ENCODE results near the gene CDS1.
"Not testable (repeated sequence)": the region's sequence is repeated elsewhere in the genome, so short reads cannot be mapped to it uniquely, and the experiment has no call there.

The CDS1 gene

DNA sequence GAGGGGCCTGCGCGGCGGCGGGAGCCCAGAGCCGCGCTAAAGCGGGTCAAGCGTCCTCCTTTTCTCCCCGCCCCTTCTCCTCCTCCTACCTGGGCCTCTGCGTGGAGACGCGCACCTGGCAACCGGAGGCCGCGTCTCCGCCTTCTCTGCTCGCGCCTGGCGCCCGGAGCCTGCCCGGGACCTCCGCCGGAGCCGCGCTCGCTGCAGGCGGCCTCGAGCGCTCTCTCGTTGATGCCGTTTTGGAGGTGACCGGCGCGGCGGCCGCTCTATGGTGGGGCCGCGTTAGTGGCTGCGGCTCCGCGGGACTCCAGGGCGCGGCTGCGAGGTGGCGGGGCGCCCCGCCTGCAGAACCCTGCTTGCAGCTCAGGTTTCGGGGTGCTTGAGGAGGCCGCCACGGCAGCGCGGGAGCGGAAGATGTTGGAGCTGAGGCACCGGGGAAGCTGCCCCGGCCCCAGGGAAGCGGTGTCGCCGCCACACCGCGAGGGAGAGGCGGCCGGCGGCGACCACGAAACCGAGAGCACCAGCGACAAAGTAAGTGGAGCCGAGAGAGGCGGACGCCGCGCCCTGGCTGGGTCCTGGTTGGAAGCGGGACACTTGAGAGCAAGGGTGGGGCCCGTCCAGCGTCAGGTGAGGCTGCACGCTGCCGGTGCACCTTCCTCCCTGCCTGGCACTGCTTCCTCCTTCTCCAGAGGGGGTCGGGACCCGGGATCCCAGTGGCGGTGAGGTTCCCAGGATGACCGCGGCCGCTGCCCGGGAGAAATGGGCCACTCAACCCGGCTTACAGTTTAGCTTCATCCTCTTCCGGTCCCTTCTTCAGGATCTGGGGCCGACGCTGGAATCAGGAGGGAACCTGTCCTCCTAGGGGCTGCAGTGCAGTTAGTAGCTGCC lies at the start of gene CDS1:
CDS1 (plus strand) TSS at position 140 of the 888 bp plus-strand sequence; CDS start at position 415, 275 bp downstream.
- no peak for FAIRE-seq
- no peak for DNase-seq (ENCODE audit: insufficient read length, low spot score)

DNA sequence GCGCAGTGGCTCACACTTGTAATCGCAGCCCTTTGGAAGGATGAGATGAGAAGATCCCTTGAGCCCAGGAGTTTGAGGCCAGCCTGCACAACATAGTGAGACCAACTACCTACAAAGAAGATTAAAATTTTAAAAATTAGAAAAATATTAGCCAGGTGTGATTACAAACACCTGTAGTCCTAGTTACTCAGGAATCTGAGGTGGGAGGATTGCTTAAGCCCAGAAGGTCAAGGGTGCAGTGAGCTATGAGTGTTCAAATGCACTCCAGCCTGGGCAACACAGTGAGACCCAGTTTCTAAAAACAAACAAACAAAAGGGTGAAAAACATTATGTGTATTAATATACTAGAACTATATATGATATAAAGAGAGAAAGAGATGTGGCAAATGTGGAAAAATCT lies 47.0 kb upstream of the CDS1 start:
- FAIRE-seq (no peak), DNase-seq (ENCODE audit: insufficient read length, low spot score) (no peak)

DNA sequence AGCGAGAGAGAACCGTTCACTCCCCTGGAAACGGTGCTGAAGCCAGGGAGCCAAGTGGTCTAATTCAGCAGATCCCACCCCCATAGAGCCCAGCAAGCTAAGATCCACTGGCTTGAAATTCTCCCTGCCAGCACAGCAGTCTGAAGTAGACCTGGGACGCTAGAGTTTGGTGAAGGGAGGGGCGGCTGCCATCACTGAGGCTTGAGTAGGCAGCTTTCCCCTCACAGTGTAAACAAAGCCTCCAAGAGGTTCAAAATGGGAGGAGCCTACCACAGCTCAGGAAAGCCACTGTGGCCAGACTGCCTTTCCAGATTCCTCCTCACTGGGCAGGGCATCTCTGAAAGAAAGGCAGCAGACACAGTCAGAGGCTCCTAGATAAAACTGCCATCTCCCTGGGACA lies 37.8 kb upstream of the CDS1 start:
- DNase-seq (ENCODE audit: insufficient read length, low spot score) = no peak
- FAIRE-seq = no peak

DNA sequence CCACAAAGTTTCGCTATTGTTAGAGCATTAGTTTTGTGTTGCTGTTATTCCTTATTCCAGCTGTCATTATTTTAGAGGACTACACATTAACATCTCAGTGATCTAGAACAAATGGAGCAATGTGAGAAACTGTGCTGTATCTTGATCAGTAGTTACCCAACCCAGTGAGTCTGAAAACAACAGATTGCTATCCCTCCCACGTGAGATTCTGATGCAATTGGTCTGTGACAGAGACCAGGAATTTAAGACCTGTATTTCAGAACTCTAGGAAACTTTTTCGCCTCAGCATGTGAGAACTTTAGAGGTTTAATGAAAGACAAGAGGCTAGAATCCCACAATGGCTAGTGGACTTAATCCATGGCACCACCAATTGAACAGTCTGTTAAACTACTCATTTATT lies 35.7 kb upstream of the CDS1 start:
- FAIRE-seq = no peak
- DNase-seq (ENCODE audit: insufficient read length, low spot score) = no peak

DNA sequence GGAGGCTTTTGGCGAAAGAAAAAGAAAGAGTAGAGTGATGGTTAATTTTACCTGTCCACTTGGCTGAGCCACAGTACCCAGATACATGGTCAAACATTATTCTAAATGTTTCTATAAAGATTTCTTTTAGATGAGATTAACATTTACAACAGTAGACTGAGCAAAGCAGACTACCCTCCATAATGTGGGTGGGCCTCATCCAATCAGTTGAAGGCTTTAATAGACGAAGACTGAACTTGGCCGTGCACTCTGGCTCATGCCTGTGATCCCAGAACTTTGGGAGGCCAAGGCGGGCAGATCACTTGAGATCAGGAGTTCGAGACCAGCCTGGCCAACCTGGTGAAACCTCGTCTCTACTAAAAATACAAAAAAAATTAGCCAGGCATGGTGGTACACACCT lies 33.7 kb upstream of the CDS1 start:
- not testable (repeated sequence) for FAIRE-seq

DNA sequence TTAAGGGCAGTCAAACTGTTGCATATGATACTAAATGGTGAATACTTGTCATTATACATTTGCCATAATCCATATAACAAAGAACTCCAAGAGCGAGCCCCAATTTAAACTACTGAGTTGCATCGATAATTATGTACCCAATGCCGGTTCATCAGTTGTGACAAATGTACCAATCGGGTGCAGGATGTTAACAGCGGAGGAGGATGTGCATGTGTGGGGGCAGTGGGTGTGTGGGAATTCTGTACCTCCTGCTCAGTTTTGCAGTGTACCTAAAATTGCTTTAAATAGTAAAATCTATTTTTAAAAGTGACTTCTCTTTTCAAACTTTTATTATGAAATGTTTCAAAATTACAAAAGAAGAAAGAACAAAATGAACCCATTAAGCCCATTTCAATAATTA lies 20.8 kb upstream of the CDS1 start:
- FAIRE-seq (no peak), DNase-seq (ENCODE audit: insufficient read length, low spot score) (no peak)

More for the DNA sequence above, 33.7 kb upstream of the CDS1 start:
- DNase-seq (ENCODE audit: insufficient read length, low spot score) = not testable (repeated sequence)

DNA sequence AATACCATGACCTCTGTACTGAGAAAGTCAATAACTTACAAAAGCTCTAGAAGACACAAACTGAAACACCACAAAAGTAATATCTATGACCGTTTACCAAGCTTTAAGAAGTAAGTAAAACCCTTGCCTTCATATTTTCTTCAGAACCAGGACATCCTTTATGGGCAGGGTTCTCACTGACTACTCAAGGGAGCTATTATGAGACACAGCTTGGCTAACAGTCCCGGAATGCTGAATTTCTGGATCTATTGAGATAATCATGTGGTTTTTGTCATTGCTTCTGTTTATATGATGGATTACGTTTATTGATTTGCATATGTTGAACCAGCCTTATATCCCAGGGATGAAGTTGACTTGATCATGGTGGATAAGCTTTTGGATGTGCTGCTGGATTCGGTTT lies 19.9 kb upstream of the CDS1 start:
- FAIRE-seq (no peak), DNase-seq (ENCODE audit: insufficient read length, low spot score) (no peak)

DNA sequence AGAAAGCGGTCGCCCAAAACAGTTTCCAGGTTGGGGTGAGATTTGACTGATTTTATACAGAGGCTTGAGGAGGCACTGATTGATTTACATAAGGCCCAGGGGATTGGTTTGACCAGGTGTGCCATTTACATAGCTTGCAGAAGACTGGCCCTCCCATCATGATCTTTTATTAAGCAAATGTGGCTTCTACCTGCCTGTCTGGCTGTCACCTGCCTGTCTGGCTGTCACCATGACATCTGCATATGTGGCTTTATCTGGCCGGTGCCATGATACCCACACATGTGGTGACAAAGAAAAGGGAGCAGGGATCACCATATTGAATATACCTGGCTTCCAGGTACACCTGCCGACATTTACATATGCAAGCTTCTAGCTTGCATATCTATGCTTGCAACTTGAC lies 17.0 kb upstream of the CDS1 start:
- no peak for FAIRE-seq
- no peak for DNase-seq (ENCODE audit: insufficient read length, low spot score)

DNA sequence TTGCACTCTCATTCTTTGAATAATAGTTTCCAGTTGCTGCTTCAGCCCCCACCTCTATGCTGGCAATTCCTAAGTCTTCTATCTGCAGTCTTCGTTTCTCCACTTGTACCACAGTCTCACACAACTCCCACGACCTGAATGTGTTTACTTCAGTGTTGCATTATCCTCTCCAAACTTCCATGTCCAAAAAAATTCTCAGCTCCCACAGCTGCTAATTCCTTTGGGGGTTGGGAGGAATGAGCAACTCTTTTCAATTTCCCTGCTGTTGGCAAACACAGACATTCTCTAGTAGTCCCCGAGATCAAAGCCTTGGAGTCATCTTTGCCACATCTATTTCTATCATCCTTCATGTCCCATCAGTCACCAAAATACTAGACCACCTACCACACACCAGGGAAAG lies 14.4 kb upstream of the CDS1 start:
- no peak for FAIRE-seq
- DNase-seq (ENCODE audit: insufficient read length, low spot score) = no peak

DNA sequence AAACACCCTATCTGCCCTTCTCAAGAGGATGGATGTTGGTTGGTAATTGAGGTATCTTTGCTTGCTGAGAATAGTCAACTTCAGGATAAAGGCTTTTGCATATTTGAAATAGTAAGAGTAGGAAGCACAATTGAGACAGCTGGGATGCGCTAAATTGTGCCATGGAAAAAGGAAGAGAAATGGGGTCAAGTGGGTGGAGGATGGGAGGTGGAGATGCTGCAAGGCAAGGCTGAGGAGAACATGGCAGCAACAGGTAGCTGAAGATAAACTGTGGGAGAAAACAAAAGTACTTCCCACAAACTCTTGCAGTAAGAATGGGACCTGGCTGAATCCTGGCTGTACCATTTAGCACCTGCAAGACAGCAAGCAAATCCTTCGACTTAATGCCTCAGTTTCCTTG lies 13.9 kb upstream of the CDS1 start:
- DNase-seq (ENCODE audit: insufficient read length, low spot score) (no peak), FAIRE-seq (no peak)

DNA sequence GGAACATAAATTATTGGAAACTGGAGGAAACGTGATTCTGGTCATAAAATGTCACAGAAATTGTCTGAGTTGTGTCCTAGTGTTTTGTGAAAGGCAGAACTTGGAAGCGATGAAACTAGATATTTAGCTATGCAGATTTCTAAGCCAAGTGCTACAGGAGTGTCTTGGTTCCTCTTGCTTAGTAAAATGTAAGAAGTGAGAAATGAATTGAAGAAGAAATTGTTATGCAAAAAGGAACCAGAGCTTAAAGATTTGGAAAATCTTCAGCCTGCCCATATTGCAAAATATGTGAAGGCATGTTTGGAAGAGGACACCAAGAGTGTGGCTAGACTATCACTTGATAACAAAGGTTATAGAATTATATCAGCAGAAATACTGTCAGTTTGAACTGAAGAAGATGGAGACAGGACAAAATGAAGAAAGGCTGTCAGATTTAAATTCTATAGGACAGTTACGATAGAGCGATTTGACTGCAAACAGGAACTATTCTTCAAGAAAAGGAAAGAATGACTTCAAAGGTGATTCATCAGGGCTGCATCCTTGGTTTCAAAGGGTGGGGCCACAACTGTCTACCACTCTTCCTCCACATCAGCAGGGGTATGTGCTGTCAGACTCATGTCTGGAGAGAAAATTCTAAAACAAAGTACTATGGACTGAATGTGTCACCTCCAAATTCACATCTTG lies 9.4 kb upstream of the CDS1 start:
- DNase-seq (ENCODE audit: insufficient read length, low spot score) (no peak), FAIRE-seq (no peak)

DNA sequence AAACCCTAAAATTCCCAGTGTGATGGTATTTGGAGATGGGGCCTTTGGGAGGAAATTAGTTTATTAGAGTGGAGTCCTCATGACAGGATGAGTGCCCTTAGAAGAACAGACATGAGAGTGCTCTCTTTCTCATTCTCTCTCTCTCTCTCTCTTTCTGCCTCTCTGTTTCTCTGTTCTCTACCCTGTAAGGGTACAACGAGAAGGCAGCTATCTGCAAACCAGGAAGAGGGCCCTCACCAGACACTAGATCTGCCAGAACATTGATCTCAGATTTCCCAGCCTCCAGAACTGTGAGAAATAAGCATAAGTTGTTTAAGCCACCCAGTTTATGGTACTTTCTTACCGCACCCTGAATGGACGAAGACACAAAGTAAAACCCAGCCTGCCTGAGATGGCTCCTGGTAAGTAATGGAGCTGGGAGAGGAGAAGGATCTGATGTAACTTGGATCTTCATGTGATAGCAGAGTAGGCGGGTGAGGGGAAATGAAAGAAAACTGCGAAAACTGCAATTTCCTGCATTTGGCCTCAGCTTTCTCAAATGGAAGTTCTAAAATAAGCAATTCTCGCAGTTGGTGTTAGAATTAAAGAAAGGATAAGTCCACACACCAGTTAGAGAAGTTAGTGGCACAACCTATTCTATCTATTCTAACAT lies 8.7 kb upstream of the CDS1 start:
- DNase-seq (ENCODE audit: insufficient read length, low spot score) (no peak), FAIRE-seq (no peak)

DNA sequence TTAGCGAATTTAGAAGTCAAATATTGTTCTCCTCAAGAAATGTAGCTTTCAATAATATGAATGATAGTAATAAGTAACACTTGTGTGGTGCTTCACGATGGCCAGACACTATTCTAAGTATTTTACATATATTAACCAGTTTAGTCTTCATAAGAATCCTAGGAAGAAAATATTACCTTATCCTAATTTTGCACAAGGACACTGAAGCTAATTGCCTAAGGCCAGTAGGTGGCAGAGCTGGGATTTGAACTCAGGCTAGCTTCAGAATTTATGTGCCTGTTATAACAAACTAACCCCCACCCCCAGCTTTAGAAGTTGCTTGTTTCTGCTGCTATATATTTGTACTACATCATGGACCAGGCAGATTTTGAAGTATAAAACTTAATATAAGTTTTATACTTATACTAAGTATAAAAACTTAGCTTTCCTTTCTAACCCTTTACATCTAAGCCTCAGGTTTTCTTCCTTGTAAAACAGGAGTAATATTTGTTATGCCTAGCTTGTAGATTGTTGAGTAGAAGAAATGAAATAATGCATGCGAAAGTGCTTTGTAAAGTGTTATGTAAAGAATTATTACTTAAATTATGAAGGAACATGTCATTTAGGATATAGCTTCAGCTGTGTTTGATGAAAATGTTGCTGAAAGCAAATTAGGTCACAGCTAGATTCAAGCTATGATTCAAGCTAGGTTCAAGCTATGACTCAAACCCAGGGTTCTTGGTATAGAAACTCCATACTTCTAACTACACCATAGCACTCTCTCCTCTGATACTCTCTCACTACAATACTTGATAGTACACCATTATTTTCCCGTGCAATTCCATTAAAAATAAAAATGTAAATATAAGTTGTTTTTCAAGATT lies 4.2 kb upstream of the CDS1 start:
- FAIRE-seq = no peak
- no peak for DNase-seq (ENCODE audit: insufficient read length, low spot score)

DNA sequence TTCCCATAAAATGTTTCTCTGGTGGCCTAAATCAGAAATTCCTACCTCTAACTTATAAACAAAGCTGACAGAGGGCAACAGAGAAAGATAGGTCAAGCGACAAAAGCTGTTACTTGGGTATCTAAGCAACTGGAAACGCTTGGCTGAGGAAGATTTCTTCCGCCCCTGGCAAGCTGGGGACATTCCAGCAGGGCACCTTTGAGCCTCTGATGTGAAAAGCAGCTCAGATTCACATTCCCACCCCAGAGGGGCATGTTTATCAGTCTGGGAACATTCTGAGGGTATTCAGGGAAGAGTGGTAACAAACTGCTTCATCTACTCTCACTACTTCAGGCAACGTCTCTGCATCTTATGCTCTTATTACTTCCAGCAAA lies 3.5 kb upstream of the CDS1 start:
- DNase-seq (ENCODE audit: insufficient read length, low spot score) (no peak), FAIRE-seq (no peak)

DNA sequence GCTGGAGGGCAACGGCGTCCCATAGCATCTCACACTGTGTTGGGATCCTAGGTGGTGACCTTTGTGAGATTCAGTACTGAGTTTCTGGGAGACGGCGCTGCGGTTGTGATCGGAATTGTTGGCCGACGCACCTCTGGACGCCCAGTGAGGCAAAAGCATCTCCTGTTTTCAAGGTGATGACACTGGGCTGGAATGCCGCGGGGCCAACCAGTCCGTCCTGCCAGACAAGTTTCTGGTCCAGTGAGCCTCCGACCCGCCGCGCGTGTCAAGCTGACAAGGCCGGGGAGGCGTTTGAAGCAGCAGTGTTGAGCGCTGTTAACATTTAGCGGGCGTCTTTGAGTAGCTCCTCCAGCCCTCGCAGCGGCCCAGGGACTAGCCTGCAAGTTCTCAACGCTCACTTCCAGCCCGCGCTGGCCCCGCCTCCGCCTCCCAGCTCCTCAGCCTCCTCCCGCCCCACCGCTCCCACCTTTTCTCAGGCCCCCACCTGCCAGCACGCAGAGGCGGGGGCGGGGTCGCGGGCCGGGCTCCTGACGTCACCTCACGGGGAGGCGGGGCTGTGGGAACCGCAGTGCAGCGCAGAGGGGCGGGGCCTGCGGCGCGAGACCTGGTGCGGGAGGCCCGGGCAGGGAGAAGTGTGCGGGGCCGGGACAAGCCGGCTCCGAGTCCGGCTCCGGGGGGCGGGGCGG lies 482 bp upstream of the CDS1 start:
- DNase-seq (ENCODE audit: insufficient read length, low spot score) (peak; percentile 59), FAIRE-seq (no peak)

DNA sequence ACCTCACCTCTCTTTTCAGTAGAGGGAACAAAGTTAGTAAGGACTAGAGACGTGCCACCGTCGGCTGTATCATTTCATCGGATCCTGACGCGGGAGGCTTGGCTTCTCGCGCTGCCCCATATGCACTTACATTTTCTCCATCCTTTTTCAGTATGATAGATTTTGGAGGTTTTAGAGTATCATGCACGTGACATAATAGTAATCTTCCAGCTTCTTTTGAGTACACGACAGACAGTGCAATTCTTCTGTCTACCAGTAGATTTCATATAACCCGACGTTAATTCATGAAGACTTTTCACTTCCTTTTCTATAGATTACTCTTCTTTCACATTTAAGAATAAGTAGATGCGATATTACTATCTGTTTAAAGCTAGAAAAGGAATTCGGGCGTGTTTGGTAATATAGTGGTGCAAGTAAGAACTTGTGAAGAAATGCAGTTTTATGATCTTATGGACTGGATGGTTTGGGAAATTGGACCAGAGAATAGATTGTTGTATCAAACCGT lies 1.0 kb downstream of the CDS1 start:
- FAIRE-seq (no peak), DNase-seq (ENCODE audit: insufficient read length, low spot score) (peak; percentile 8)

DNA sequence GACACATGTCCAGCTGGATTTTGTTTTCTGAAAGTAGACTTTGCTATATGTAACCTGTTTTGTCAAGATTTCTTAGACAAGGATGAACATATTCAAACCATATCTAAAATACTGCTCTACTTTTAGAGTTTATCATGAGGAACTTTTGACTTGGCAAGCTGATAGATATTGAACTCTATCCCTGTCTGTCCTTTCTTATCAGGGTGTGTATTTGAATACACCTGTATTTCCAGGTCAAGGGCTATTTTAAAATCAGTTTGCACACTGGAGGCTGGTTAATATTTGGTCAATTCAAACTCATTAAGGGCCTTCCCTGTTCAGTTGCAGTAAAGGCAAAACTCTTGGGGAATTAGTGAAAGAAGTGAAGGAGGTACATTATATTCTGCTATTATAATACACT lies 2.3 kb downstream of the CDS1 start:
- FAIRE-seq (no peak), DNase-seq (ENCODE audit: insufficient read length, low spot score) (no peak)

DNA sequence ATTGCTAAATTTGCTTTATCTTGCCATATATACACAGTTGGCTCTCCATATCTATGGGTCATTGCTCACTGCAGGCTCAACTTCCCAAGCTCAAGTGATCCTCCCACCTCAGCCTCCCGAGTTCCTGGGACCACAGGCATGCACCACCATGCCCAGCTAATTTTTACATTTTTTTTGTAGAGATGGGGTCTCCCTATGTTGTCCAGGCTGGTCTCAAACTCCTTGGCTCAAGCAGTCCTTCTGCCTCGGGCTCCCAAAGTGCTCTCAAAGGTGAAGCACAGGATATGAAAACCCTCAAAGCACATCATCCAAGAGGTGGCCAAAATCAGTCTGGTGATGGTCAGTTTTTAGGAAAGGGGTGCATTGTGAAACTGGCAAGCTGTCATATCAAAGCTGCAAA lies 11.8 kb downstream of the CDS1 start:
- FAIRE-seq (no peak), DNase-seq (ENCODE audit: insufficient read length, low spot score) (no peak)

DNA sequence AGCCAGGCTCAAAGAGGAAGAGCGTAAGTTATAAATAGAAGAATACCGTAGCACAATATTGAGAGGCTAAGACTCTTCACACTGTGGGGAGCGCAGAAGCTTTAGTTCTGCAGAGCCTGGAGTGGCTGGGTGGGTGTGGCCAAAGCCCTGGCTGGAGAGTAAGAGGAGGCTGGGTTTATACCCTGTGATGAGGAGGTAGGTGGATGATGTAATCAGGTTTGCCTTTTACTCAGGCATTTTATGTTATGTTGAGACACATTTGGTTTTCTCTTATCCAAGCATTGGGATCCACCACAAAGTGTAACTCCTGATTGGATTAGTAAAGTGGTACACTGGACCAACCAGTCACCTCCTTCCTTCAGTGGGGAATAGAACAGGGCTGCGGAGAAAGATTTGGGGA lies 13.9 kb downstream of the CDS1 start:
- FAIRE-seq (no peak), DNase-seq (ENCODE audit: insufficient read length, low spot score) (no peak)

DNA sequence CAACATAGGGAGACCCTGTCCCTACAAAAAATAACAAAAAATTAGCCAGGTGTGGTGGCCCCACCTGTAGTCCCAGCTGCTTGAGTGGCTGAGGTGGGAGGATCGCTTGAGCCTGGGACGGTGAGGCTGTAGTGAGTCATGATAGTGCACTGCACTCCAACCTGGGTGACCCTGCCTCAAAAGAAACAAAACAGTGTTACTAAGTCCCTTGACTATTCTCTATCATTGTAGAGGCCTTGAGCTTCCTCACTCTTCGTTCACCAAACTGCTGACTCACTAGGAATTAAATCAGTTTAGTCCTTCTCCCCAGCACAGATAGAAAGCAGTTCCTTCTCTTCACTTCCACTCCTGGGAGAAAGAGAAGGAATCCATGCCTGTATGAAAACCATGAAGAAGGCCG lies 14.5 kb downstream of the CDS1 start:
- FAIRE-seq = no peak
- no peak for DNase-seq (ENCODE audit: insufficient read length, low spot score)

Measured in HTR-8/SVneo (cell line).